ENCODE measurements around the gene DENND1A.

DENND1A gene

GRCh38 chr9:123630233-123630632 is 299.7 kb downstream of the DENND1A start:
- no peak for DNase-seq (ENCODE audit: low read depth)
- TF ChIP-seq CTCF (conservative IDR thresholded peaks at IDR 0.05; ENCODE audit: control insufficient read depth, insufficient read depth, low read depth, low read length): no peak
- no peak overlapping the region for H3K4me3 ChIP-seq (ENCODE audit: control insufficient read depth, low read depth, low read length)

- no peak for TF ChIP-seq CTCF (conservative IDR thresholded peaks at IDR 0.05; ENCODE audit: control insufficient read depth, insufficient read depth, low read depth, low read length)
- no peak for DNase-seq (ENCODE audit: low read depth)
- no peak overlapping the region for H3K4me3 ChIP-seq (ENCODE audit: control insufficient read depth, low read depth, low read length)
These were observed 300.4 kb downstream of the DENND1A start for GRCh38 chr9:123629531-123629930.

GRCh38 chr9:123622711-123623241 is 307.1 kb downstream of the DENND1A start:
- no peak for DNase-seq (ENCODE audit: low read depth)
- no peak for TF ChIP-seq CTCF (conservative IDR thresholded peaks at IDR 0.05; ENCODE audit: control insufficient read depth, insufficient read depth, low read depth, low read length)
- H3K4me3 ChIP-seq (ENCODE audit: control insufficient read depth, low read depth, low read length): no peak overlapping the region

GRCh38 chr9:123620239-123620638 is 309.7 kb downstream of the DENND1A start:
- no peak for DNase-seq (ENCODE audit: low read depth)
- no peak for TF ChIP-seq CTCF (conservative IDR thresholded peaks at IDR 0.05; ENCODE audit: control insufficient read depth, insufficient read depth, low read depth, low read length)
- no peak overlapping the region for H3K4me3 ChIP-seq (ENCODE audit: control insufficient read depth, low read depth, low read length)

GRCh38 chr9:123617952-123618678 is 311.8 kb downstream of the DENND1A start:
- DNase-seq (ENCODE audit: low read depth): no peak
- no peak for TF ChIP-seq CTCF (conservative IDR thresholded peaks at IDR 0.05; ENCODE audit: control insufficient read depth, insufficient read depth, low read depth, low read length)
- H3K4me3 ChIP-seq (ENCODE audit: control insufficient read depth, low read depth, low read length): no peak overlapping the region

- no peak for TF ChIP-seq CTCF (conservative IDR thresholded peaks at IDR 0.05; ENCODE audit: control insufficient read depth, insufficient read depth, low read depth, low read length)
- H3K4me3 ChIP-seq (ENCODE audit: control insufficient read depth, low read depth, low read length): no peak overlapping the region
- DNase-seq (ENCODE audit: low read depth): no peak
These were observed 312.6 kb downstream of the DENND1A start for GRCh38 chr9:123617286-123617685.
